ENCODE results near the gene TBPL1.

Gene TBPL1

DNA sequence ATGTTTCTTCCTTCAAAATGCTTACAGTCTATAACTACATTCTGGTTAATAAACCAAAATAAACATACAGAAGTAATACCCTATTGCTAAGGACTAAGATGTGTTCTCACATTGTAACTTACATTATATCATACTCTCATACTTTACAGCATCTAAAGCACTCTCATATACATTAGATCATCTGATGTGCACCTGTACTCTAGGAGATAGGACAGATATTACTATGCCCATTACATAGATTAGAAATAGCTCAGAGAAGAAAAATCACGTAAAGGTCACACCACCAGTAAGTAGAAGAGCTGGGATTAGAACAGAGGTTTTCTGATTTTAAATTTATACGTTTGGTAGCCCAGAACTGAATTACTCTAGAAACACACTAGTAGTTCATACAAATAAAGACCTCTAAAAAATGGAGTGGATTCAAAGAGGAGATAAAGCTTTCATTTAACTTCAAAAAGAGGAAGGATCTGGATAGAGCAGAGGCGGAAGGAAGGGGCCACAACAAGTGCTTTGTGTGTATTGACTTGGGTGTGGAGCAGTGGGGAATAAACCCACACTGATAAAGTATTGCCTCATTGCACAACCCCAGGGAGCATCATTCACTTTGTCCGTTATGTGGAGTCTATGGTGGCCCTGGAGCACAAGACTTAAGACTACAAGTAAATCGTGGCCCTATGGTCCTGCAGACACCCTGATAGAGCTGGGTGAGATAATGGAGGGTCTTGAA lies 68.5 kb downstream of the TBPL1 start:
- Histone ChIP-seq H3K9me3 (ENCODE audit: control insufficient read depth, low read length) (no peaks in the 10 kb centered on the region), H3K79me2 (no peaks in the 10 kb centered on the region), H2AFZ (no peak overlapping the region), H3K4me1 (no peaks in the 10 kb centered on the region), H3K36me3 (ENCODE audit: control insufficient read depth, insufficient read depth, low read length) (no peaks in the 10 kb centered on the region), H3K4me3 (ENCODE audit: low read depth, low read length) (no peak overlapping the region), H3K27ac (no peak overlapping the region), H3K4me2 (ENCODE audit: low read length) (no peak overlapping the region), H3K9ac (no peak overlapping the region), H3K27me3 (ENCODE audit: control insufficient read depth, insufficient read depth, low read length) (no peaks in the 10 kb centered on the region)
- TF ChIP-seq, protein P1, sequence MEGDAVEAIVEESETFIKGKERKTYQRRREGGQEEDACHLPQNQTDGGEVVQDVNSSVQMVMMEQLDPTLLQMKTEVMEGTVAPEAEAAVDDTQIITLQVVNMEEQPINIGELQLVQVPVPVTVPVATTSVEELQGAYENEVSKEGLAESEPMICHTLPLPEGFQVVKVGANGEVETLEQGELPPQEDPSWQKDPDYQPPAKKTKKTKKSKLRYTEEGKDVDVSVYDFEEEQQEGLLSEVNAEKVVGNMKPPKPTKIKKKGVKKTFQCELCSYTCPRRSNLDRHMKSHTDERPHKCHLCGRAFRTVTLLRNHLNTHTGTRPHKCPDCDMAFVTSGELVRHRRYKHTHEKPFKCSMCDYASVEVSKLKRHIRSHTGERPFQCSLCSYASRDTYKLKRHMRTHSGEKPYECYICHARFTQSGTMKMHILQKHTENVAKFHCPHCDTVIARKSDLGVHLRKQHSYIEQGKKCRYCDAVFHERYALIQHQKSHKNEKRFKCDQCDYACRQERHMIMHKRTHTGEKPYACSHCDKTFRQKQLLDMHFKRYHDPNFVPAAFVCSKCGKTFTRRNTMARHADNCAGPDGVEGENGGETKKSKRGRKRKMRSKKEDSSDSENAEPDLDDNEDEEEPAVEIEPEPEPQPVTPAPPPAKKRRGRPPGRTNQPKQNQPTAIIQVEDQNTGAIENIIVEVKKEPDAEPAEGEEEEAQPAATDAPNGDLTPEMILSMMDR (IDR thresholded peaks at IDR 0.05): no peak

DNA sequence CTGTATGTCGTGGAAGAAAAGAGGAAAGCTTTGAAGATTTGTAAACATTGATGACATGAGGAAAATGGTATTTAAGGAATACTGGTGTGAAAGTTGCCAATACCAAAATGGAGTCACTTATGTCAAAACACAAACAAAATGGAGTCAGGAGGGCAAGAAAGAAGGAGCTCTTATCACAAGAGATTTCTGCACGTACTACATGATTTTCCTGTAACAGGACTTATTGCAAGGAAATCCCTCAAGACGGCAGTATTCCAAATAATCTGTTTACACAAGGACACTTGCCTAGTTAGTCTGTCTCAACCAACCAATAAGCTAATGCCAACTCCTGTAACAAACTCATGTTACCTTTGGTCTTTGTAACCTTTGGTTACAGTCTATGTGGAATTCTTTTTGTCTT lies 69.6 kb downstream of the TBPL1 start:
- TF ChIP-seq, protein P1 (IDR thresholded peaks at IDR 0.05): no peak
- no peaks in the 10 kb centered on the region for H3K27me3 ChIP-seq (ENCODE audit: control insufficient read depth, insufficient read depth, low read length)

DNA sequence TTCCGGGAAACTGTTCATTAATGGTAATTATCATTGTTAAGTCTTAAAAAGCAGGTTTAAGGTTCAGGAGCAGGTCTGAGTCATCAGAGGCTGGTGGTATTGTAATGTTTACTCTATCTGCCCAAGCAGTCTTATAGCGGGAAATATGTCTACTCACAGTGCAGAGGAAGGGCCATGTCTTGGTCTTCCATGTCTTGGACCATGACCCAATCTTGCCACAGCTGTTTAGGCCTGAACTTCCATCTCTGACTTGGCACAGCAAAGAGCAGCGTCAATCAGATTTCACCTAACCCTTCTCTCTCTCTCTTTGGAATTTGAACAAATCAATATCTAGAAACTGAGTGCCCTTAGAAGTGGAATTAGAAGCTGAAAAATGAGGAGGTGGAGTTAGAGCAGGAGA lies 73.6 kb downstream of the TBPL1 start:
- H3K27me3 ChIP-seq (ENCODE audit: control insufficient read depth, insufficient read depth, low read length): no peaks in the 10 kb centered on the region
- H3K36me3 ChIP-seq (ENCODE audit: control insufficient read depth, insufficient read depth, low read length): no peaks in the 10 kb centered on the region
- H3K4me2 ChIP-seq (ENCODE audit: low read length): no peak overlapping the region
- H3K27ac ChIP-seq: no peak overlapping the region
- no peaks in the 10 kb centered on the region for H3K9me3 ChIP-seq (ENCODE audit: control insufficient read depth, low read length)
- TF ChIP-seq, protein P1 (IDR thresholded peaks at IDR 0.05): no peak
- H3K4me1 ChIP-seq: no peaks in the 10 kb centered on the region
- no peak overlapping the region for H2AFZ ChIP-seq
- no peak overlapping the region for H3K9ac ChIP-seq
- H3K4me3 ChIP-seq (ENCODE audit: low read depth, low read length): no peak overlapping the region
- H3K79me2 ChIP-seq: no peaks in the 10 kb centered on the region

More for the DNA sequence above, 69.6 kb downstream of the TBPL1 start:
- H3K9me3 ChIP-seq (ENCODE audit: control insufficient read depth, low read length): no peaks in the 10 kb centered on the region
- no peak overlapping the region for H3K9ac ChIP-seq
- no peak overlapping the region for H3K4me3 ChIP-seq (ENCODE audit: low read depth, low read length)
- H3K4me1 ChIP-seq: no peaks in the 10 kb centered on the region
- no peak overlapping the region for H3K27ac ChIP-seq
- no peak overlapping the region for H2AFZ ChIP-seq
- H3K36me3 ChIP-seq (ENCODE audit: control insufficient read depth, insufficient read depth, low read length): no peaks in the 10 kb centered on the region
- H3K4me2 ChIP-seq (ENCODE audit: low read length): no peak overlapping the region
- no peaks in the 10 kb centered on the region for H3K79me2 ChIP-seq

DNA sequence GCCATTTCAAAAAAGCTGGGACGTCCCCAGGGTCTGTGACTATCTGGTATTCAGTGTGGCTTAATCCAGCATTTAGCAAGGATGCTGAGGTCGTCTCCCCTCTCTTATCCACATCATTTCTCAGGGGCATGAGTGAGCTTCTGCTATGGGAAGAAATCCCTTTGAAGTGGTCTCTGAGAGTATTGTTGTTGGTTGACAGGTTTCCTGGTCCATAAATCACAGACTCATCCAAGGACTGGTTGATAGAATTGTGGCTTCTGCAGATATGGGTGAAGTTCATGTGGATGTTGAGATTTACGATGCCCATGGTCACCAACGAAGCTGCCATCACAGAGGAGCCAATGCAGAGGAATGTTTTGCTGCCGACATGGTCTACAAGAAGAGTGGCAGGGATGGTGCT lies 75.4 kb downstream of the TBPL1 start:
- no peaks in the 10 kb centered on the region for H3K36me3 ChIP-seq (ENCODE audit: control insufficient read depth, insufficient read depth, low read length)
- no peak overlapping the region for H2AFZ ChIP-seq
- H3K4me3 ChIP-seq (ENCODE audit: low read depth, low read length): no peak overlapping the region
- no peak overlapping the region for H3K27ac ChIP-seq
- no peak overlapping the region for H3K4me2 ChIP-seq (ENCODE audit: low read length)
- H3K27me3 ChIP-seq (ENCODE audit: control insufficient read depth, insufficient read depth, low read length): no peaks in the 10 kb centered on the region
- H3K79me2 ChIP-seq: no peaks in the 10 kb centered on the region
- TF ChIP-seq, protein P1 (IDR thresholded peaks at IDR 0.05): no peak
- no peaks in the 10 kb centered on the region for H3K4me1 ChIP-seq
- H3K9me3 ChIP-seq (ENCODE audit: control insufficient read depth, low read length): no peaks in the 10 kb centered on the region
- H3K9ac ChIP-seq: no peak overlapping the region
